Measurements from ENCODE around the gene SAXO1.

SAXO1 gene

DNA sequence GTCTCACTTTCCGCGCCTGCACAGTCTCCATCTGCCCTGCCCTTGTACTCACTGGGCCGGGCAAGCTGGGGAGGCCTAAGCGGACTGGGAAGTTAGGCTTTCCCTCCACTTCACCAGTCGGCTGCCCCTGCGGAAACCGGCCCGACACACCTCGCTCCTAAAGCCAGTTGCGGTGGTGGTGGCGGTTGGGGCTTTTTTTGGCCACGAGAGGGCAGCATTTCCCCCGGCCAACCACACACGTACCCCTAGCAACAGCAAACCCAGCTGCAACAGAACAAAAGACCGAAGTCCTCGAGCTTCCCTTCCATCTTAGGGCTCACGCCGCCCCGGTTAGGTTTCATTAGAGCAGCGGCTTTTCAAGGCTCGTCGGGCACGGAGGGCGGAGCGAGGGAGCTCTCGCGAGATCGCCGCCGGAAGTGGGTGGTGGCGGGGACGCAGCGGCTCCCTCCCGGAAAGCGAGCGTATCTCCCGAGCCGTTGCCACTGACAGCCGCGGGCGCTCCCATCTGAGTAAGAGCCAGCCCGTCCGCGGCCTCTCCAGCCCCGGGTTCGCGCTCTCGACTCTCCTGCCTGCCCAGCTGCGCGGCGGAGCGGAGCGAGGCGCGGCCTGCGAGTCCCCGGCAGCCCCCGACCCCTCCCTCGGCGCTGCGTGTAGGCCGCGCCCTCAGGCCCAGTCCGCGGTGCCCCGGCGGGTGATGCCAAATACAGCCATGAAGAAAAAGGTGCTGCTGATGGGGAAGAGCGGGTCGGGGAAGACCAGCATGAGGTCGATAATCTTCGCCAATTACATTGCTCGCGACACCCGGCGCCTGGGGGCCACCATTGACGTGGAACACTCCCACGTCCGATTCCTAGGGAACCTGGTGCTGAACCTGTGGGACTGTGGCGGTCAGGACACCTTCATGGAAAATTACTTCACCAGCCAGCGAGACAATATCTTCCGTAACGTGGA lies 16.2 kb upstream of the SAXO1 start, which contains the start of gene RRAGA:
Gene RRAGA, plus strand, starts transcription at position 462 of the 951 bp plus-strand sequence. Its CDS starts 233 bp downstream, at position 695.
- H3K4me3 ChIP-seq (ENCODE audit: low read length): peak within 1 kb of the TSS; percentile 75
- peak; percentile 96 for DNase-seq (ENCODE audit: low read depth)
- TF ChIP-seq, protein P1, sequence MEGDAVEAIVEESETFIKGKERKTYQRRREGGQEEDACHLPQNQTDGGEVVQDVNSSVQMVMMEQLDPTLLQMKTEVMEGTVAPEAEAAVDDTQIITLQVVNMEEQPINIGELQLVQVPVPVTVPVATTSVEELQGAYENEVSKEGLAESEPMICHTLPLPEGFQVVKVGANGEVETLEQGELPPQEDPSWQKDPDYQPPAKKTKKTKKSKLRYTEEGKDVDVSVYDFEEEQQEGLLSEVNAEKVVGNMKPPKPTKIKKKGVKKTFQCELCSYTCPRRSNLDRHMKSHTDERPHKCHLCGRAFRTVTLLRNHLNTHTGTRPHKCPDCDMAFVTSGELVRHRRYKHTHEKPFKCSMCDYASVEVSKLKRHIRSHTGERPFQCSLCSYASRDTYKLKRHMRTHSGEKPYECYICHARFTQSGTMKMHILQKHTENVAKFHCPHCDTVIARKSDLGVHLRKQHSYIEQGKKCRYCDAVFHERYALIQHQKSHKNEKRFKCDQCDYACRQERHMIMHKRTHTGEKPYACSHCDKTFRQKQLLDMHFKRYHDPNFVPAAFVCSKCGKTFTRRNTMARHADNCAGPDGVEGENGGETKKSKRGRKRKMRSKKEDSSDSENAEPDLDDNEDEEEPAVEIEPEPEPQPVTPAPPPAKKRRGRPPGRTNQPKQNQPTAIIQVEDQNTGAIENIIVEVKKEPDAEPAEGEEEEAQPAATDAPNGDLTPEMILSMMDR (conservative IDR thresholded peaks at IDR 0.05; ENCODE audit: low read length): peak; percentile 72

GRCh38 chr9:19036611-19037010 lies 3.6 kb upstream of the SAXO1 start:
- H3K4me3 ChIP-seq (ENCODE audit: low read length): no peak overlapping the region
- no peak for DNase-seq (ENCODE audit: low read depth)
- TF ChIP-seq, protein P1 (conservative IDR thresholded peaks at IDR 0.05; ENCODE audit: low read length): no peak

GRCh38 chr9:19032406-19032805 lies 603 bp downstream of the SAXO1 start:
- TF ChIP-seq, protein P1 (conservative IDR thresholded peaks at IDR 0.05; ENCODE audit: low read length): no peak
- DNase-seq (ENCODE audit: low read depth): no peak
- no peak overlapping the region for H3K4me3 ChIP-seq (ENCODE audit: low read length)

DNA sequence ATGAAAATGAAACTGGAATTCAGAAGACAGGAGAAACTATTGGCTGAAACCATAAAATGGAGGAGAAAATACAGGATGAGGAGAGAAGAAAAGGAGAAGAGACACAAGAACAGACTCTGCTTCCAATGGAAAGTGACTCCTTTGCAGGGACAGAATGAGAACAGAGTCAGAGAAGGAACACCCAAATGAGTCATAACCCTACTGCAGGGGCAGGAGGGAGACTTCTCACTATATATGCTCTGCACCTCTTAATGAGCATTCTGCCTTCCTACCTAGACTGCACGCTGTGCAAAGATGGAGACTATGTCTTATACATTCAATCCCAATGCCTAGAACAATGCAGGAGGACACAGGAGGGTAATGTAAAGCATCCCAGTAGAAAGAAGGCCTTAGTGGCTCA lies 2.1 kb downstream of the SAXO1 start:
- TF ChIP-seq, protein P1 (conservative IDR thresholded peaks at IDR 0.05; ENCODE audit: low read length): no peak
- DNase-seq (ENCODE audit: low read depth): no peak
- no peak overlapping the region for H3K4me3 ChIP-seq (ENCODE audit: low read length)

GRCh38 chr9:19028835-19029451 lies 4.1 kb downstream of the SAXO1 start:
- peak; percentile 70 for DNase-seq (ENCODE audit: low read depth)
- no peak overlapping the region for H3K4me3 ChIP-seq (ENCODE audit: low read length)
- TF ChIP-seq, protein P1 (conservative IDR thresholded peaks at IDR 0.05; ENCODE audit: low read length): peak; percentile 82

DNA sequence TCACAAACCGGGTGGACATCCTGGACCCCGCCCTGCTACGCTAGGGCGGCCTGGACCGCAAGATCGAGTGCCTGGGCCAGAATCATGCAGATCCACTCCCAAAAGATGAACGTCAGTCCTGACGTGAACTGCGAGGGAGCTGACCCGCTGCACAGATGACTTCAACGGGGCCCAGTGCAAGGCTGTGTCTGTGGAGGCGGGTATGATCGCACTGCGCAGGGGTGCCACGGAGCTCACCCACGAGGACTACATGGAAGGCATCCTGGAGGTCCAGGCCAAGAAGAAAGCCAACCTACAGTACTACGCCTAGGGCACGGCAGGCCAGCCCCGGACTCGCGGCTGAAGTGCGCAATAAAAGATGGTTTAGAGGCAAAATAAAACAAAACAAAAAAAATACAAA lies 5.2 kb downstream of the SAXO1 start:
- H3K4me3 ChIP-seq (ENCODE audit: low read length): no peak overlapping the region
- TF ChIP-seq, protein P1 (conservative IDR thresholded peaks at IDR 0.05; ENCODE audit: low read length): no peak
- DNase-seq (ENCODE audit: low read depth): no peak

All from AG10803 (cell line).